GM18508 (cell line): Measurements from ENCODE around the gene CFAP20.

ENCODE experiments used
- ATAC-seq: cut with Tn5 transposase; IDR thresholded peaks from one replicate; pipeline ENCODE4 v1.9.1; 2021; ENCODE audit warnings: moderate number of reproducible peaks; ENCODE audit not compliant: insufficient read depth, unreplicated experiment

The CFAP20 gene

GRCh38 chr16:58129097-58129936, at the start of gene CFAP20:
Gene CFAP20 (minus strand): TSS chr16:58129381. CDS start chr16:58129115, 266 bp downstream.
- peak; percentile 68 for ATAC-seq

- ATAC-seq: no peak
Observed at GRCh38 chr16:58177353-58177710, 48.2 kb upstream of the CFAP20 start.

- no peak for ATAC-seq
Observed at GRCh38 chr16:58176608-58177352, 47.6 kb upstream of the CFAP20 start.

GRCh38 chr16:58170223-58170622, 41.0 kb upstream of the CFAP20 start:
- no peak for ATAC-seq

- no peak for ATAC-seq
Observed at GRCh38 chr16:58160855-58161254, 31.7 kb upstream of the CFAP20 start.

GRCh38 chr16:58158725-58159124, 29.5 kb upstream of the CFAP20 start:
- no peak for ATAC-seq

- ATAC-seq: no peak
Observed at GRCh38 chr16:58157951-58158540, 28.9 kb upstream of the CFAP20 start.

GRCh38 chr16:58157239-58157638, 28.1 kb upstream of the CFAP20 start:
- ATAC-seq: no peak

GRCh38 chr16:58155839-58156238, 26.7 kb upstream of the CFAP20 start:
- ATAC-seq: no peak

GRCh38 chr16:58154345-58154744, 25.2 kb upstream of the CFAP20 start:
- no peak for ATAC-seq

GRCh38 chr16:58152246-58152868, 23.2 kb upstream of the CFAP20 start:
- ATAC-seq: no peak

GRCh38 chr16:58148526-58148925, 19.3 kb upstream of the CFAP20 start:
- ATAC-seq: no peak

- ATAC-seq: no peak
Observed at GRCh38 chr16:58148099-58148498, 18.9 kb upstream of the CFAP20 start.

- ATAC-seq: no peak
Observed at GRCh38 chr16:58138852-58139251, 9.7 kb upstream of the CFAP20 start.

- no peak for ATAC-seq
Observed at GRCh38 chr16:58137581-58137980, 8.4 kb upstream of the CFAP20 start.

GRCh38 chr16:58128711-58129096, 477 bp downstream of the CFAP20 start:
- ATAC-seq: no peak

GRCh38 chr16:58128181-58128631, 975 bp downstream of the CFAP20 start:
- no peak for ATAC-seq

- ATAC-seq: no peak
Observed at GRCh38 chr16:58127634-58128033, 1.5 kb downstream of the CFAP20 start.

GRCh38 chr16:58127033-58127556, 2.1 kb downstream of the CFAP20 start:
- ATAC-seq: no peak

GRCh38 chr16:58126451-58126961, 2.7 kb downstream of the CFAP20 start:
- no peak for ATAC-seq
